Measurements from ENCODE around the gene SLC5A12. TPM values are rescaled to one million over a fixed set of nuclear protein-coding genes. Genes with fewer than 3 reads are reported as not detected.

Gene SLC5A12
- total and polyA plus RNA-seq, 2 experiments from 2014 or later: 0.24 to 0.43 TPM

- Histone ChIP-seq H3K4me2 (ENCODE audit: unreplicated experiment) (no peak overlapping the region), H3K9ac (no peak overlapping the region), H3K79me2 (ENCODE audit: insufficient read depth) (no peaks in the 10 kb centered on the region), H3K9me3 (ENCODE audit: low read depth) (no peaks in the 10 kb centered on the region), H3F3A (ENCODE audit: insufficient read depth) (no peaks in the 10 kb centered on the region), H4K20me1 (ENCODE audit: insufficient read depth) (no peaks in the 10 kb centered on the region), H3K27ac (no peak overlapping the region), H3K4me1 (ENCODE audit: insufficient read depth) (no peaks in the 10 kb centered on the region), H2AFZ (no peak overlapping the region), H3K27me3 (replicated peaks; ENCODE audit: insufficient read depth) (no peaks in the 10 kb centered on the region; the same call in 1 of the 2 replicates), H3K4me3 (no peak overlapping the region), H3K9me2 (ENCODE audit: insufficient read depth) (no peaks in the 10 kb centered on the region; the same call in 1 of the 2 replicates), H3K36me3 (ENCODE audit: low read depth) (no peaks in the 10 kb centered on the region)
- in situ Hi-C loops (cut with MboI): no loop called here
- no peak for DNase-seq
- TF ChIP-seq EZH2phosphoT487 (IDR thresholded peaks at IDR 0.05; ENCODE audit: insufficient read depth, low read depth): no peak
- TF ChIP-seq EZH2 (IDR thresholded peaks at IDR 0.05; ENCODE audit: insufficient read depth, poor library complexity, severe bottlenecking): no peak
- WGBS, 2 experiments (ENCODE audit: low coverage in 1 of 2, low lambda C conversion rate in 2 of 2, missing lambda C conversion rate in 2 of 2): 40 to 53% methylated on average over 2 of the region's 2 CpGs
Measured at GRCh38 chr11:26719998-26720397, 1.9 kb downstream of the SLC5A12 start.

- no peaks in the 10 kb centered on the region for H3K9me3 ChIP-seq (ENCODE audit: low read depth)
- no peaks in the 10 kb centered on the region for H3K36me3 ChIP-seq (ENCODE audit: low read depth)
- no peaks in the 10 kb centered on the region; the same call in 1 of the 2 replicates for H3K27me3 ChIP-seq (replicated peaks; ENCODE audit: insufficient read depth)
- no peaks in the 10 kb centered on the region for H3F3A ChIP-seq (ENCODE audit: insufficient read depth)
- no peak overlapping the region for H3K4me3 ChIP-seq
- no peak overlapping the region for H2AFZ ChIP-seq
- DNase-seq: no peak
- no peaks in the 10 kb centered on the region for H4K20me1 ChIP-seq (ENCODE audit: insufficient read depth)
- no peaks in the 10 kb centered on the region for H3K79me2 ChIP-seq (ENCODE audit: insufficient read depth)
- TF ChIP-seq EZH2 (IDR thresholded peaks at IDR 0.05; ENCODE audit: insufficient read depth, poor library complexity, severe bottlenecking) (no peak), EZH2phosphoT487 (IDR thresholded peaks at IDR 0.05; ENCODE audit: insufficient read depth, low read depth) (no peak)
- no peaks in the 10 kb centered on the region; the same call in 1 of the 2 replicates for H3K9me2 ChIP-seq (ENCODE audit: insufficient read depth)
- 81 to 87% methylated on average over 2 of the region's 2 CpGs for WGBS, 2 experiments (ENCODE audit: low coverage in 1 of 2, low lambda C conversion rate in 2 of 2, missing lambda C conversion rate in 2 of 2)
- H3K27ac ChIP-seq: no peak overlapping the region
- H3K4me2 ChIP-seq (ENCODE audit: unreplicated experiment): no peak overlapping the region
- in situ Hi-C loops (cut with MboI): no loop called here
- H3K4me1 ChIP-seq (ENCODE audit: insufficient read depth): no peaks in the 10 kb centered on the region
- H3K9ac ChIP-seq: no peak overlapping the region
Measured at GRCh38 chr11:26719289-26719973, 2.4 kb downstream of the SLC5A12 start.

GRCh38 chr11:26717771-26718170, 4.1 kb downstream of the SLC5A12 start:
- Histone ChIP-seq H3K79me2 (ENCODE audit: insufficient read depth) (no peaks in the 10 kb centered on the region), H3K9ac (no peak overlapping the region), H3K27ac (no peak overlapping the region), H2AFZ (no peak overlapping the region), H3K36me3 (ENCODE audit: low read depth) (no peaks in the 10 kb centered on the region), H3F3A (ENCODE audit: insufficient read depth) (no peaks in the 10 kb centered on the region), H3K4me1 (ENCODE audit: insufficient read depth) (no peaks in the 10 kb centered on the region), H3K27me3 (replicated peaks; ENCODE audit: insufficient read depth) (no peaks in the 10 kb centered on the region; the same call in 1 of the 2 replicates), H3K4me2 (ENCODE audit: unreplicated experiment) (no peak overlapping the region), H4K20me1 (ENCODE audit: insufficient read depth) (no peaks in the 10 kb centered on the region), H3K9me3 (ENCODE audit: low read depth) (no peaks in the 10 kb centered on the region), H3K4me3 (no peak overlapping the region), H3K9me2 (ENCODE audit: insufficient read depth) (no peaks in the 10 kb centered on the region; the same call in 1 of the 2 replicates)
- in situ Hi-C loops (cut with MboI): no loop called here
- no peak for DNase-seq
- TF ChIP-seq EZH2 (IDR thresholded peaks at IDR 0.05; ENCODE audit: insufficient read depth, poor library complexity, severe bottlenecking) (no peak), EZH2phosphoT487 (IDR thresholded peaks at IDR 0.05; ENCODE audit: insufficient read depth, low read depth) (no peak)

- H3K9me2 ChIP-seq (ENCODE audit: insufficient read depth): no peaks in the 10 kb centered on the region; the same call in 1 of the 2 replicates
- H3K27me3 ChIP-seq (replicated peaks; ENCODE audit: insufficient read depth): no peaks in the 10 kb centered on the region
Measured at GRCh38 chr11:26715133-26715532, 6.7 kb downstream of the SLC5A12 start.

More at GRCh38 chr11:26715133-26715532, 6.7 kb downstream of the SLC5A12 start:
- no peak overlapping the region for H3K9ac ChIP-seq
- WGBS, 2 experiments (ENCODE audit: low coverage in 1 of 2, low lambda C conversion rate in 2 of 2, missing lambda C conversion rate in 2 of 2): 30 to 32% methylated on average over 1 of the region's 1 CpG
- TF ChIP-seq EZH2 (IDR thresholded peaks at IDR 0.05; ENCODE audit: insufficient read depth, poor library complexity, severe bottlenecking): no peak
- TF ChIP-seq EZH2phosphoT487 (IDR thresholded peaks at IDR 0.05; ENCODE audit: insufficient read depth, low read depth): no peak
- no peak overlapping the region for H3K27ac ChIP-seq
- H3K4me2 ChIP-seq (ENCODE audit: unreplicated experiment): no peak overlapping the region
- H4K20me1 ChIP-seq (ENCODE audit: insufficient read depth): no peaks in the 10 kb centered on the region
- no peak for DNase-seq
- H3K4me3 ChIP-seq: no peak overlapping the region
- no peaks in the 10 kb centered on the region for H3K79me2 ChIP-seq (ENCODE audit: insufficient read depth)
- in situ Hi-C loops (cut with MboI): no loop called here
- no peaks in the 10 kb centered on the region for H3K4me1 ChIP-seq (ENCODE audit: insufficient read depth)
- H2AFZ ChIP-seq: no peak overlapping the region
- H3F3A ChIP-seq (ENCODE audit: insufficient read depth): no peaks in the 10 kb centered on the region
- no peaks in the 10 kb centered on the region for H3K36me3 ChIP-seq (ENCODE audit: low read depth)
- H3K9me3 ChIP-seq (ENCODE audit: low read depth): no peaks in the 10 kb centered on the region
